ENCODE results near the gene RELN. TPM values are rescaled to one million over a fixed set of nuclear protein-coding genes. Genes with fewer than 3 reads are reported as not detected.
A peak's percentile ranks its signal among the peaks of the same experiment; 100 is the strongest.

Gene RELN
- total RNA-seq, 4 donors from 2014 or later: 0.02 to 0.73 (median 0.39) TPM; not detected in 1

- TF ChIP-seq POLR2A (IDR thresholded peaks at IDR 0.05): no peak
- TF ChIP-seq CTCF (IDR thresholded peaks at IDR 0.05 in 4 of 5, conservative IDR thresholded peaks at IDR 0.05 in 1 of 5): no peak
- intact Hi-C loops (cut with DNase I; ENCODE audit: low total_unique reads): no loop called here
- no peaks in the 10 kb centered on the region for H3K36me3 ChIP-seq
- ATAC-seq (no peak), DNase-seq (no peak)
- peak within 1 kb of the TSS in 2 of 4 donors; percentile 22 to 27 for H3K4me3 ChIP-seq
- in situ Hi-C loops (cut with MboI; ENCODE audit: low sequenced_read_pairs in 4 of 4): no loop called here
- peaks cover 33 to 54% (median 42%) of the 10 kb centered on the region in 3 donors for H3K27me3 ChIP-seq
- H3K27ac ChIP-seq: no peak within 1 kb of the TSS
- H3K4me1 ChIP-seq: no peaks in the 10 kb centered on the region
- no peaks in the 10 kb centered on the region for H3K9me3 ChIP-seq
Observed at GRCh38 chr7:103446049-103446520, 543.4 kb downstream of the RELN start, which contains the start of gene SLC26A5. SLC26A5 (minus strand) TSS chr7:103446207; CDS start chr7:103421514, 24,693 bp downstream.

- no peaks in the 10 kb centered on the region for H3K36me3 ChIP-seq
- no peak for TF ChIP-seq CTCF (IDR thresholded peaks at IDR 0.05 in 4 of 5, conservative IDR thresholded peaks at IDR 0.05 in 1 of 5)
- TF ChIP-seq POLR2A (IDR thresholded peaks at IDR 0.05): no peak
- no peaks in the 10 kb centered on the region for H3K9me3 ChIP-seq
- no peak overlapping the region for H3K27ac ChIP-seq
- DNase-seq: no peak
- ATAC-seq: no peak
- intact Hi-C loops (cut with DNase I; ENCODE audit: low total_unique reads): no loop called here
- peak overlapping the region in 2 of 4 donors; percentile 22 to 27 for H3K4me3 ChIP-seq
- in situ Hi-C loops (cut with MboI; ENCODE audit: low sequenced_read_pairs in 4 of 4): no loop called here
- H3K4me1 ChIP-seq: no peaks in the 10 kb centered on the region
- peaks cover 33 to 54% (median 42%) of the 10 kb centered on the region in 3 donors for H3K27me3 ChIP-seq
Observed at GRCh38 chr7:103445228-103446048, 544.0 kb downstream of the RELN start.

- DNase-seq: no peak
- Histone ChIP-seq H3K9me3 (no peaks in the 10 kb centered on the region), H3K4me1 (no peaks in the 10 kb centered on the region), H3K36me3 (no peaks in the 10 kb centered on the region), H3K27me3 (peaks cover 10 to 23% (median 13%) of the 10 kb centered on the region in 3 donors), H3K27ac (no peak overlapping the region), H3K4me3 (no peak overlapping the region)
- no peak for ATAC-seq
- TF ChIP-seq CTCF (IDR thresholded peaks at IDR 0.05 in 4 of 5, conservative IDR thresholded peaks at IDR 0.05 in 1 of 5) (no peak), POLR2A (IDR thresholded peaks at IDR 0.05) (no peak)
- intact Hi-C loops (cut with DNase I; ENCODE audit: low total_unique reads): no loop called here
- in situ Hi-C loops (cut with MboI; ENCODE audit: low sequenced_read_pairs in 4 of 4): no loop called here
Observed at GRCh38 chr7:103439661-103440060, 549.8 kb downstream of the RELN start.

- no peaks in the 10 kb centered on the region for H3K9me3 ChIP-seq
- TF ChIP-seq POLR2A (IDR thresholded peaks at IDR 0.05): no peak
- H3K27me3 ChIP-seq: peaks cover 0 to 2% (median 0%) of the 10 kb centered on the region in 3 donors
- ATAC-seq (no peak), DNase-seq (no peak)
- H3K36me3 ChIP-seq: no peaks in the 10 kb centered on the region
- intact Hi-C loops (cut with DNase I; ENCODE audit: low total_unique reads): no loop called here
- in situ Hi-C loops (cut with MboI; ENCODE audit: low sequenced_read_pairs in 4 of 4): no loop called here
- H3K4me1 ChIP-seq: no peaks in the 10 kb centered on the region
- no peak overlapping the region for H3K27ac ChIP-seq
- H3K4me3 ChIP-seq: no peak overlapping the region
Observed at GRCh38 chr7:103437623-103438022, 551.8 kb downstream of the RELN start.

- H3K27ac ChIP-seq: no peak overlapping the region
- in situ Hi-C loops (cut with MboI; ENCODE audit: low sequenced_read_pairs in 4 of 4): no loop called here
- no peaks in the 10 kb centered on the region for H3K36me3 ChIP-seq
- no peak for ATAC-seq
- no peak for TF ChIP-seq CTCF (IDR thresholded peaks at IDR 0.05 in 4 of 5, conservative IDR thresholded peaks at IDR 0.05 in 1 of 5)
- no peak for TF ChIP-seq POLR2A (IDR thresholded peaks at IDR 0.05)
- no peak overlapping the region for H3K4me3 ChIP-seq
- intact Hi-C loops (cut with DNase I; ENCODE audit: low total_unique reads): no loop called here
- H3K9me3 ChIP-seq: no peaks in the 10 kb centered on the region
- H3K27me3 ChIP-seq: no peaks in the 10 kb centered on the region
- no peaks in the 10 kb centered on the region for H3K4me1 ChIP-seq
- no peak for DNase-seq
Observed at GRCh38 chr7:103432712-103433111, 556.7 kb downstream of the RELN start.

All from gastrocnemius medialis (tissue), 4 donors.